ENCODE data around the gene SWT1.
"Not testable (repeated sequence)": the region's sequence is repeated elsewhere in the genome, so short reads cannot be mapped to it uniquely, and the experiment has no call there.

The SWT1 gene

DNA sequence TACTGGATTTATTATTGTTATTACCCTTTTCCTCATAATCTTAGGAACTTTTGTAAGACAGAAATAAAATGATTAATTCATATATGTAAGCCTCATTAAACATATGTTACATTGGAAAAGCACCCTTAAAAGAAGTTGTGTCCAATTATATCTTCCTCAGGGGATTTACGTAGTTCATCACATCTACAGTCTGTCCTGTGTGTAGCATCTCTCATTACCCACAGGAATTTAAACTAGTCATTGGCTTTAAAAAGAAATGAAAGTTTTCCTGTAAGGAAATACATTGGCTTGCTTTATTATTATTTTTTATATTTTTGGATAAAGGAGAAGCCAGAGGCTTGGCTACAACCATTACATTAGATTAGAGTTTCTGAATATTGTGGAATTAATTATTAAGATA is 56.1 kb downstream of the SWT1 start:
- Mint-ChIP-seq H3K27me3 (no peaks in the 10 kb centered on the region), H3K36me3 (peaks cover 51% of the 10 kb centered on the region), H3K4me3 (no peak overlapping the region), H3K27ac (no peak overlapping the region), H3K4me1 (no peaks in the 10 kb centered on the region), H3K9me3 (peaks cover 9% of the 10 kb centered on the region)
- no peak for ATAC-seq

DNA sequence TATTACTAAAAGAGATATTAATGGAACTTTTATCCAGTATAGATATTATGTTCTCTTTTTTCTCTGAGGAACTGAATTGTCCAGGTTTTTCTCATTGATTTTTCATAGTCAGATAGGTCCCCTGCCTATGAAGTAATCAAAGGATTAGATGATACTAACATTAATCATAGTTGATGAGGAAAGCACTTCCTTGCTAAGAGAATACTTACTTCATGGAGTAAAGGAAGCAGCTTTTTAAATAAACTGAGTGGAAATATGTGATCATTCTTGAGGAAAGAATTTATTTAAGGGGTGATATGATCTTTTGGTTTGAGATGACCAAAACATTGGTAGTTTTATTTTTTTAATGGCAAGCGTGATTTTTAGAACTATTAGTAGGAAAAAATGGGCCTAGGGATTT is 58.9 kb downstream of the SWT1 start:
- H3K27me3 Mint-ChIP-seq, result no peaks in the 10 kb centered on the region
- ATAC-seq, result no peak
- peaks cover 4% of the 10 kb centered on the region for H3K9me3 Mint-ChIP-seq
- H3K27ac Mint-ChIP-seq, result no peak overlapping the region
- H3K4me3 Mint-ChIP-seq, result no peak overlapping the region
- no peaks in the 10 kb centered on the region for H3K4me1 Mint-ChIP-seq
- H3K36me3 Mint-ChIP-seq, result peaks cover 29% of the 10 kb centered on the region

DNA sequence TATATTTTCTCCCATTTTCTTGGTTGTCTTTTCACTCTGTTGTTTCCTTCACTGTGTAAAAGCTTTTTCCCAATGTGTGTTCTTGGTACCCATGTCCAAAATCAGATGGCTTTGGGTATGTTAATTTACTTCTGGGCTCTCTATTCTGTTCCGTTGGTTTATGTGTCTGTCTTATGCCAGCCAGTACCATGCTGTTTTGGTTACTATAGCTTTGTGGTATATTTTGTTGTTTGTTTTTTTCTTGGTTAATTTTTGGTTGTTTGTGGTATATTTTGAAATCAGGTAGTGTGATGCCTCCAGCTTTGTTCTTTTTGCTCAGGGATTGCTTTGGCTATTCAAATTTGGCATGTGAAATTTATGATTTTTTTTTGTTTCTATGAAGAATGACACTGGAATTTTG is 67.2 kb downstream of the SWT1 start:
- Mint-ChIP-seq H3K27ac (no peak overlapping the region), H3K36me3 (peaks cover 60% of the 10 kb centered on the region), H3K27me3 (no peaks in the 10 kb centered on the region), H3K4me1 (no peaks in the 10 kb centered on the region), H3K9me3 (peaks cover 7% of the 10 kb centered on the region), H3K4me3 (no peak overlapping the region)
- ATAC-seq, result no peak

DNA sequence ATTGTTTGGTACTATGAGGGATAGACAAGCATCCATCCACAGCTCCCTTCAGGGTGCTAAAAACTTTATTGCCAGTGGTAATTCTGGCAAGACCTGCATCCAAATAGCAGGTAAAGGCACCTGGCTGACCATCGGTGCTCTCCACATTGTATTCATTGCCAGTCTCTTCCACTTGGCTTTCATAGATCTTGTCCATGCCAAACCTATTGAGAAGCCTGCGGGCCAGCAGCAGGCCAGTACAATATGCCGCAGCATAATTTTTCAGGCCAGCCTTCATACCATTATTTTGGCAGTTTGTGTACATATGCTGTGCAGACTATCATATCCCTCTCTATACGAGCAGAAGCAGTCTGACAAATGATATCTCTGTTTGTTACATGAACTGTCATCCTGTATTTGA is 70.2 kb downstream of the SWT1 start:
- H3K27ac Mint-ChIP-seq, result no peak overlapping the region

DNA sequence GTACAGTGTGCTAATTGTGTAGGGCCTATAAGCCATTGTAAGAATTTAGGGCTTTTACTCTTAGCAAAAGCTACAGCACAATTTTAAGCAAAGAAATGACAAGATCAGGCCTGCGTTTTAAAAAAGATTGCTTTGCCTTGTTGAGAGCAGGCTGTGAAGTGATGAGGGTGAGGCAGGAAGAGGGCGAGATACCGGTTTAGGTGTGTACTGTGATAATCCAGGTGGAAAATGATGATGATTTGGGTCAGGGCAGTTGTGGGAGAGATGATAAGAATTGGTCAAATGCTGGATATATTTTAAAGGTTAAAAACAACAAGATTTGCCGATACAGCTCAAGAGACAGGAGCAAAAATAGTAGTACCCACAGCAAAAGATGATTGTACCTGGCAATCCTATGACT is 72.0 kb downstream of the SWT1 start:
- Mint-ChIP-seq H3K4me3 (no peak overlapping the region), H3K27me3 (no peaks in the 10 kb centered on the region), H3K4me1 (no peaks in the 10 kb centered on the region), H3K27ac (no peak overlapping the region), H3K9me3 (peaks cover 6% of the 10 kb centered on the region), H3K36me3 (peaks cover 55% of the 10 kb centered on the region)
- ATAC-seq, result no peak

More for the DNA sequence above, 70.2 kb downstream of the SWT1 start:
- Mint-ChIP-seq H3K4me3 (no peak overlapping the region), H3K36me3 (peaks cover 64% of the 10 kb centered on the region), H3K9me3 (peaks cover 7% of the 10 kb centered on the region), H3K27me3 (no peaks in the 10 kb centered on the region), H3K4me1 (no peaks in the 10 kb centered on the region)
- ATAC-seq, result no peak

DNA sequence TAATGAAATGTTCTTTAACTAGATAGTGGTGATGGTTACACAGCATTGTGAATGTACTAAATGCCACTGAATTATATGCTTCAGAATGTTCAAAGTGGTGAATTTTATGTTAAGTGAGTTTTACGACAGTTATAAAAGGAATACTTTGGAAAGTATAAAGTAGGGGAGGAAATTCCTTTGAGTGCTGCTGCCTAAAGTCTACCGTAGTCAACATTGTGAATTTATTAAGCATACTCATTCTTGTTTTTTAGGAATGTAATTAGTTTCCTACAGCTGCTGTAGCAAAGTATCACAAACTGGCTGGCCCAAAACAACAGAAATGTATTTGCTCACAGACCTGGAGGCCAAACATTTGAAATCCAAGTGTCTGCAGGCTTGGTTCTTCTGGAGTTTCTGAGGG is 73.0 kb downstream of the SWT1 start:
- Mint-ChIP-seq H3K4me1 (no peaks in the 10 kb centered on the region), H3K36me3 (peaks cover 55% of the 10 kb centered on the region), H3K27me3 (no peaks in the 10 kb centered on the region), H3K4me3 (no peak overlapping the region), H3K9me3 (no peaks in the 10 kb centered on the region), H3K27ac (no peak overlapping the region)
- ATAC-seq, result no peak

DNA sequence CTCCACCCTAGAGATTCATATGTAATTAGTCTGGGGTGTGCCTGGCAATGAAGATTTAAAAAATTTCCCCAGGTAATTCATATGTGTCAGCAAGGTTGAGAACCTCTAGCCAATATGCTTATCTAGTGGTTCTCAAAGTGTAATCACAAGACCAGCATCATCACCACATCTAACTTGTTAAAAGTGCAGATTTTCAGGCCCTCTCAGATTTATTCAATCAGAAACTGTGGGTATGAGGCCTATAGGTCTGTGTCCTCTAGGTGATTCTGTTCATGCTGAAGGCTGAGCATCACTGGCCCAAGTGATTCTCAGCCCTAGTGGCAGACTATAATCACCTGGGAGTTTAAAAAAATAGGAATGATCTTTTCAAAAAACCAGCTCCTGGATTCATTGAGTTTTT is 75.9 kb downstream of the SWT1 start:
- Mint-ChIP-seq H3K4me1 (no peaks in the 10 kb centered on the region), H3K27ac (no peak overlapping the region), H3K27me3 (no peaks in the 10 kb centered on the region), H3K4me3 (no peak overlapping the region), H3K9me3 (no peaks in the 10 kb centered on the region), H3K36me3 (peaks cover 59% of the 10 kb centered on the region)
- ATAC-seq, result no peak

DNA sequence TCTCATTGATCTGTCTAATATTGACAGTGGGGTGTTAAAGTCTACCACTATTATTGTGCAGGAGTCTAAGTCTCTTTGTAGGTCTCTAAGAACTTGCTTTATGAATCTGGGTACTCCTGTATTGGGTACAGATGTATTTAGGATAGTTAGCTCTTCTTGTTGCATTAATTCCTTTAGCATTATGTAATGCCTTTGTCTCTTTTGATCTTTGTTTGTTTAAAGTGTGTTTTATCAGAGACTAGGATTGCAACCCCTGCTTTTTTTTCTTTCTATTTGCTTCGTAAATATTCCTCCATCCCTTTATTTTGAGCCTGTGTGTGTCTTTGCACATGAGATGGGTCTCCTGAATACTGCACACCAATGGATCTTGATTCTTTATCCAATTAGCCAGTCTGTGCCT is 77.2 kb downstream of the SWT1 start:
- H3K27ac Mint-ChIP-seq, ATAC-seq, H3K27me3 Mint-ChIP-seq, H3K4me1 Mint-ChIP-seq, H3K4me3 Mint-ChIP-seq, H3K9me3 Mint-ChIP-seq: not testable (repeated sequence)
- peaks cover 51% of the 10 kb centered on the region for H3K36me3 Mint-ChIP-seq

DNA sequence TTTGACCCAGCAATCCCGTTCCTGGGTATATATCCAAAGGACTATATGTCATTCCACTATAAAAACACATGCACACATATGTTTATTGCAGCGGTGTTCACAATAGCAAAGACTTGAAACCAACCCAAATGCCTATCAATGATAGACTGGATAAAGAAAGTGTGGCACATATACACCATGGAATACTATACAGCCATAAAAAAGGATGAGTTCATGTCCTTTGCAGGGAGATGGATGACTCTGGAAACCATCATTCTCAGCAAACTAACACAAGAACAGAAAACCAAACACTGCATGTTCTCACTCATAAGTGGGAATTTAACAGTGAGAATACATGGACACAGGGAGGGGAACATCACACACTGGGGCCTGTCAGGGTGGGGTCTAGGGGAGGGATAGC is 80.2 kb downstream of the SWT1 start:
- not testable (repeated sequence) for H3K4me3 Mint-ChIP-seq, H3K4me1 Mint-ChIP-seq, H3K27ac Mint-ChIP-seq, H3K27me3 Mint-ChIP-seq, ATAC-seq, H3K9me3 Mint-ChIP-seq
- H3K36me3 Mint-ChIP-seq, result peaks cover 37% of the 10 kb centered on the region

DNA sequence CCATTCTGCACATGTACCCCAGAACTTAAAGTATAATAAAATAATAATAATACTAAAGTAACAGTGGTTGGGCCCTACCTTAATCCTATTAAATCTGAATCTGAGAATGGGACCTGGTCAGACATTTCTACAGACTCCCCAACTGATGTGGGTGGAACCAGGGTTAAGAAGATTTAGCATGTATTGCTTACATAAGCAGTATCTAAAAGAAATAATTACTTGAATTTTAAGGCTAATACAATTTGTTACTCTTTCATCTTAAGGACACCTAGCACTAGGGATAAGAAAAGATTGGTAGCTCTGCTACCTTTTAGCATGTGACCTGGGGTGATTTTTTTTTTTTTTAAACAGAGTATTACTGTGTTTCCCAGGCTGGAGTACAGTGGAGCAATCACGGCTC is 80.7 kb downstream of the SWT1 start:
- H3K27ac Mint-ChIP-seq, result no peak overlapping the region
- peaks cover 37% of the 10 kb centered on the region for H3K36me3 Mint-ChIP-seq
- H3K4me1 Mint-ChIP-seq, result no peaks in the 10 kb centered on the region
- ATAC-seq, result no peak
- H3K27me3 Mint-ChIP-seq, result no peaks in the 10 kb centered on the region
- H3K9me3 Mint-ChIP-seq, result no peaks in the 10 kb centered on the region
- H3K4me3 Mint-ChIP-seq, result no peak overlapping the region

DNA sequence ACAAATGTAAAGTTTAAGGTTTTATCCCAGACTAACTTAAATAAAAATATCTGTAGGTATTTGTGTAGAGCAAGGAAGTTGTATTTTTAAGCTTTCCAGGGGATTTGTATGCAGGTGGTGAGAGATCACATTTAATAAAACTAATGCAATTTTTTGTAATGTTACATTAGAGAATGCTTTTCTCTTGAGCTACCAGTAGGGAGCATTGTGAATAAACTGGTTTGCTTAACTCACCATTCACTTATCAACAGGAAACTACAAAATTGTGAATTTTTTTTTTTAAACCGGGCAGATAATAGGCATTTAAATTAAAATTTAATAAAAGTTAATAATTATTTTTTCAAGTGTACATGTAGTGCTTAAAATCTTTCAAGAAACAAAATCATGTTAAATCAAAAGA is 81.5 kb downstream of the SWT1 start:
- Mint-ChIP-seq H3K27me3 (no peaks in the 10 kb centered on the region), H3K4me1 (no peaks in the 10 kb centered on the region), H3K9me3 (no peaks in the 10 kb centered on the region), H3K36me3 (peaks cover 32% of the 10 kb centered on the region), H3K4me3 (no peak overlapping the region), H3K27ac (no peak overlapping the region)
- no peak for ATAC-seq

DNA sequence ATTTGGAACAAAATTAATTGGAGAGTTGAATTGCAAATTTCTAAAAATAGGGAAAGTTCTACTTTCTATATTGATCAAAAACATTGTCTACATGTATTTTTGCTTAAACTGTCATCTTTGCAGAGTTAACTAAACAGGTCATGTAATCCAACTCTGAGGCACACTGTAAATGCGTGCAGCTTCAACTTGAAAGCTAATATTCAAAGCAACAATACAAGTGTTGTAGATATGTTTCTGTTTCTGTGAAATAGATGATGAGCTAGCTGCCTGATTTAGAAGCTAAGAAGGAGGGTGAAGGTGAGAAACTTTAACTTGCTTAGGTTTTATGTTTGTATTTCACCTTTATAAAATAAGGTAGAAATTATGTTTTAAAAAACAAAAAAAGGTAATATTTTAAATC is 82.9 kb downstream of the SWT1 start:
- Mint-ChIP-seq H3K36me3 (peaks cover 18% of the 10 kb centered on the region), H3K9me3 (no peaks in the 10 kb centered on the region), H3K27me3 (no peaks in the 10 kb centered on the region), H3K4me1 (no peaks in the 10 kb centered on the region), H3K27ac (no peak overlapping the region), H3K4me3 (no peak overlapping the region)
- ATAC-seq, result no peak

DNA sequence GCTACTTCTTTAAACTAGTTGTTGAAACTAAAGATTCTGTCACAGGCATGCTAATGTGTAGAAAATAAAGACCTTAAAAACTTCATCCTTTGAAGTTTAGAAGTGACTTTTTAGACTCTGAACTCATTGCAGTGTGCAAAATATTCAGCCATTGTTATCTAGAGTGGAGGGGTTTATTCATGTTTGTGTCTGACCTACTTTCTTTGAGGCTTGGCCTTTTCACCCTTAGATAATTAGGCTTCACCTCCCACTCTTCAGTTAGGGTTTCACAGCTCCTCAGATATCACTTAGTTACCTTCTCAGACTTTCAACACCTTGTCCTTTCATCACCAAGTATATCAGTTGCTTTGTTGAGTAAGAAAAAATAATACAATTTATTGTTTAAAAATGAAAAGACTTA is 84.2 kb downstream of the SWT1 start:
- Mint-ChIP-seq H3K4me1 (no peaks in the 10 kb centered on the region), H3K4me3 (no peak overlapping the region), H3K27me3 (no peaks in the 10 kb centered on the region), H3K27ac (no peak overlapping the region), H3K9me3 (no peaks in the 10 kb centered on the region), H3K36me3 (peaks cover 6% of the 10 kb centered on the region)
- no peak for ATAC-seq

DNA sequence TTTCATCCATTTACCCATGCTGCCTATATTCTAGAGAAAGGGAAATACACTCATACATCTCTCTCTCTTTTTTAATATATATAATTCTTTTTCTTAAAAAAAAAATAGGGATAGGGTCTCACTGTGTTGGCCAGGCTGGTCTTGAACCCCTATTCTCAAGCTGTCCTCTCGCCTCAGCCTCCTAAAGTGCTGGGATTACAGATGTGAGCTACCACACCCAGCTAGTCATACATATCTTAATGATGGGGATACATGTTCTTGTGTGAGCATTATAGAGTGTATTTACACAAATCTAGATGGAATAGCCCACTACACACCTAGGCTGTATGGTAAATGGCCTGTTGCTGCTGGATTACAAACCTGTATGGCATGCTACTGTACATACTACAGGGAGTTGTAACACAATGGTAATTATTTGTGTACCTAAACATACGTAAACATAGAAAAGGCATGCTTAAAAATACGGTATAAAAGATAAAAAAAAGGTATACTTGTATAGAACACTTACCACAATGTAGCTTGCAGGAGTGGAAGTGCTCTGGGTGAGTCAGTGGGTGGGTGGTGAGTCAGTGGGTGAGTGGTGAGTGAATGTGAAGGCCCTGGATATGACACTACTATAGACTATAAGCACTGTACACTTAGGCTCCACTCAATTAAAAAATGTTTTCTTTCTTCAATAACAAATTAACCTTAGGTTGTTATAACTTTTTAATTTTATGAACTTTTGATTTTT is 87.2 kb downstream of the SWT1 start:
- ATAC-seq, result no peak

DNA sequence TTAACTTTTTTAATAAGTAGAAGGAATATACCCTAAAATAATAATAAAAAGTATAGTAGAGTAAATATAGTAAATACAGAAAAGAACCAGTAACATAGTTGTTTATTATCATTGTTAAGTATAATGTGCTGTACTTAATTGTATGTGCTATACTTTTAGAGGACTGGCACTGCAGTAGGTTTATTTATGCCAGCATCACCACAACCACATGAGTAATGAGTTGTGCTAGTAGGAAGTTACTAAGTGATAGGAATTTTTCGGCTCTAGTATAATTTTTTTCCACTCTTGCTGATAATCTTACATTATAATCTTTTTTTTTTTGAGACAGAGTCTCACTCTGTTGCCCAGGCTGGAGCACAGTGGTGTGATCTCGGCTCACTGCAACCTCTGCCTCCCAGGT is 88.5 kb downstream of the SWT1 start:
- no peak for ATAC-seq

More for the DNA sequence above, 87.2 kb downstream of the SWT1 start:
- no peaks in the 10 kb centered on the region for H3K9me3 Mint-ChIP-seq
- no peak overlapping the region for H3K4me3 Mint-ChIP-seq
- H3K4me1 Mint-ChIP-seq, result no peaks in the 10 kb centered on the region
- H3K36me3 Mint-ChIP-seq, result no peaks in the 10 kb centered on the region
- no peak overlapping the region for H3K27ac Mint-ChIP-seq
- H3K27me3 Mint-ChIP-seq, result no peaks in the 10 kb centered on the region

DNA sequence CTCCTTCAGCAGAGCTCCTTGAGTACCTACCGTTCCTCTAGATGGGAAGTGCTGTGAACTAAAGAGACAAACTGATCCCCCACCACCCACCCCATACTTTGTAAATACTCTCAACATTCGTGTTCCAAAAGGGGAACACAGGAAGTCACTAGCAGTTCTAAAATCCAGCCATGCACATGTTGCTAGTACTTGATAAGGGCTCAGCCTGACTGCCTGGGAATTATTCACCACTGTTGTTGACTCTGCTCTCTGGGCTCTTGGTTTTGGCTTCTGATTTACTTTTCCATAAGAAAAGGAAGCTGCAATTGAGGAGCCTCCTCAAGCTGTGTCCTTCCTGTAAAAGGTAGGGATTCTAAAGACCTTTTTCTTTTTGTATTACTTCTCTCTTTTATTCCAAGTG is 92.6 kb downstream of the SWT1 start:
- Mint-ChIP-seq H3K27me3 (no peaks in the 10 kb centered on the region), H3K4me1 (no peaks in the 10 kb centered on the region), H3K27ac (no peak overlapping the region), H3K36me3 (no peaks in the 10 kb centered on the region), H3K9me3 (no peaks in the 10 kb centered on the region), H3K4me3 (no peak overlapping the region)
- no peak for ATAC-seq

More for the DNA sequence above, 88.5 kb downstream of the SWT1 start:
- Mint-ChIP-seq H3K4me3 (no peak overlapping the region), H3K9me3 (no peaks in the 10 kb centered on the region), H3K4me1 (no peaks in the 10 kb centered on the region), H3K27me3 (no peaks in the 10 kb centered on the region), H3K27ac (no peak overlapping the region), H3K36me3 (no peaks in the 10 kb centered on the region)

DNA sequence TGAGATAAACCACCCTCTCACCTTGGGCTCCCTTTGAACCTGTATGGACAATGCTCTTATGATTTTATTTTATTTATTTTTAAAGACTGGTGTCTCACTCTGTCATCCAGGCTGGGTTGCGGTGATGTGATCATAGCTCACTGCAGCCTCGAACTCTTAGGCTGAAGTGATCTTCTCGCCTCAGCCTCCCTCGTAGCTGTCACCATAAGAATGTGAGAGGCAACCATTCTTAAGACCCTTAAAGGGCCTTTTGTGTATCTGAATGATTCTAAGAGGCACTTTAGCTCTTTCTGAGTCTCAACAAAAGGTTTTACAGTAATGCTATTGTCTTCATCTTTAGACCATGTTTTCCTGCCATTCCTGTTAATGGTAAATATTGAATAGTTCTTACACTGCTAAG is 93.1 kb downstream of the SWT1 start:
- no peak overlapping the region for H3K27ac Mint-ChIP-seq
- H3K9me3 Mint-ChIP-seq, result peaks cover 4% of the 10 kb centered on the region
- no peak for ATAC-seq
- no peak overlapping the region for H3K4me3 Mint-ChIP-seq
- no peaks in the 10 kb centered on the region for H3K27me3 Mint-ChIP-seq
- peaks cover 4% of the 10 kb centered on the region for H3K36me3 Mint-ChIP-seq
- no peaks in the 10 kb centered on the region for H3K4me1 Mint-ChIP-seq
